HFFc6 (cell line): ENCODE measurements around the gene DPP4. TPM values are rescaled to one million over a fixed set of nuclear protein-coding genes. Genes with fewer than 3 reads are reported as not detected.

ENCODE experiments used
- DNase-seq: peaks from one replicate; pipeline ENCODE4 v3.0.0-alpha.2; 2018
- H3K27ac Mint-ChIP-seq: 2 replicates; pipeline ENCODE4 v1.8.0; 2020; ENCODE audit warnings: mild to moderate bottlenecking, mixed read lengths
- H3K27me3 Mint-ChIP-seq: 2 replicates; pipeline ENCODE4 v1.8.0; 2021; ENCODE audit warnings: mild to moderate bottlenecking, moderate library complexity, mixed read lengths; ENCODE audit not compliant: insufficient read depth
- H3K36me3 Mint-ChIP-seq: 2 replicates; pipeline ENCODE4 v1.8.0; 2021; ENCODE audit warnings: low read depth, mixed read lengths
- H3K4me1 Mint-ChIP-seq: 2 replicates; pipeline ENCODE4 v1.8.0; 2020; ENCODE audit warnings: low read depth, mixed read lengths
- H3K4me3 Mint-ChIP-seq: 2 replicates; pipeline ENCODE4 v1.8.0; 2020; ENCODE audit warnings: mild to moderate bottlenecking, moderate library complexity, mixed read lengths
- H3K9me3 Mint-ChIP-seq: 2 replicates; pipeline ENCODE4 v1.8.0; 2020; ENCODE audit warnings: mild to moderate bottlenecking, mixed read lengths
- total RNA-seq, 6 experiments: library from RNA; stranded (reverse); fragmentation: NEBNext Ultra II Directional; extraction: Animal tissue kit (Norgen Biotek cat#: 25700); gene quantifications; 2 replicates in 1 of 6; 3 replicates in 5 of 6; pipeline ENCODE4 v1.2.3, GENCODE V29; 2021
- TF ChIP-seq, protein P1 (sequence below): fragments of 200-600 bp; sonication (generic); IDR thresholded peaks from 2 replicates; pipeline ENCODE4 v1.5.0; 2021; ENCODE audit warnings: antibody characterized with exemption, mild to moderate bottlenecking

Gene DPP4
- total RNA-seq, 6 experiments from 2014 or later: 30.7 to 44.1 (median 36.4) TPM

DNA sequence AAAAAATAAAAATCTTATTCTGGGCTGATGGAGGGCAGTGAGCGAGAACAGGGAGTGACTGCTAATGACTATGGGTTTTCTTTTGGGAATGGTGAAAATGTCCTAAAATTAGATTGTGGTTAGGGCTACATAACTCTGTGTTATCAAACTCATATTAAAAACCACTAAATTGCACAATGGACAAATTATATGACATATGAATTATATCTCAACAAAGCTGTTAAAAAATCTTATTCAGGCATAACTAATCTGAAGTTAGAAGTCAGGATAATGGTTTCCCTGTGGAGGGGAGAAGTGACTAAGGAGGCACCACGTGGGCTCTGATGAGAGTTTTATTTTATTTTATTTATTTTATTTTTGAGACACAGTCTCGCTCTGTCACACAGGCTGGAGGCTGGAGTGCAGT, 32.1 kb upstream of the DPP4 start:
- Mint-ChIP-seq H3K9me3 (no peaks in the 10 kb centered on the region), H3K4me1 (peaks cover 12% of the 10 kb centered on the region), H3K36me3 (no peaks in the 10 kb centered on the region), H3K27ac (no peak overlapping the region), H3K4me3 (no peak overlapping the region), H3K27me3 (no peaks in the 10 kb centered on the region; the same call in none of the 2 replicates)
- TF ChIP-seq, protein P1, sequence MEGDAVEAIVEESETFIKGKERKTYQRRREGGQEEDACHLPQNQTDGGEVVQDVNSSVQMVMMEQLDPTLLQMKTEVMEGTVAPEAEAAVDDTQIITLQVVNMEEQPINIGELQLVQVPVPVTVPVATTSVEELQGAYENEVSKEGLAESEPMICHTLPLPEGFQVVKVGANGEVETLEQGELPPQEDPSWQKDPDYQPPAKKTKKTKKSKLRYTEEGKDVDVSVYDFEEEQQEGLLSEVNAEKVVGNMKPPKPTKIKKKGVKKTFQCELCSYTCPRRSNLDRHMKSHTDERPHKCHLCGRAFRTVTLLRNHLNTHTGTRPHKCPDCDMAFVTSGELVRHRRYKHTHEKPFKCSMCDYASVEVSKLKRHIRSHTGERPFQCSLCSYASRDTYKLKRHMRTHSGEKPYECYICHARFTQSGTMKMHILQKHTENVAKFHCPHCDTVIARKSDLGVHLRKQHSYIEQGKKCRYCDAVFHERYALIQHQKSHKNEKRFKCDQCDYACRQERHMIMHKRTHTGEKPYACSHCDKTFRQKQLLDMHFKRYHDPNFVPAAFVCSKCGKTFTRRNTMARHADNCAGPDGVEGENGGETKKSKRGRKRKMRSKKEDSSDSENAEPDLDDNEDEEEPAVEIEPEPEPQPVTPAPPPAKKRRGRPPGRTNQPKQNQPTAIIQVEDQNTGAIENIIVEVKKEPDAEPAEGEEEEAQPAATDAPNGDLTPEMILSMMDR: no peak
- peak; percentile 16 for DNase-seq

DNA sequence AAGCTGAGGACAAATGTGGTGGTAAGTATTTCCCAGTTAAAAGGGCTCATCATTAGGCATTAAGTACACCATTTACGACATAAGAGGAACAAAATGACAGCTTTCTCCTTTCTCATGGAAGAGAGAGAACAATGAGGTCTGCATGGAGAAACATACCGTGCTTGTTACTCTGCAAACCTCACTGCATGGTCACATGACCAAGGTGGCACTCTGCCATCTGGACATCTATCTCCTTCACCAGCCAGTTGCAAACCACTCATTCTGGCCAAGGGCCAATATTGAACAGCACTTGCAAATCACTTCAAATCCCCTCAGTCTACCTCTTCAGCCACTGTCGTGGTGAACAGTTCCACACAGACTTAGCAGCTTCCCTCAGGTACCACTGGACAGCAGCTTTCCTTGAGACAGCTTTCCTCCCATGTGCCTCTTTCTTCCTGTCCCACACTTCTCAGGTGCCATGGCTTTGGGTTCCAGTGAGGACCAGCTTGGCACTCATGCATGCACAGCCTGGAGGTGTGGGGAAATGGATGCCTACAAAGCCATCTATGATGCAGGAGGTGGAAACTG, 29.5 kb upstream of the DPP4 start:
- DNase-seq: no peak
- H3K4me3 Mint-ChIP-seq: no peak overlapping the region
- H3K4me1 Mint-ChIP-seq: peaks cover 12% of the 10 kb centered on the region
- TF ChIP-seq, protein P1: no peak
- H3K9me3 Mint-ChIP-seq: no peaks in the 10 kb centered on the region
- no peak overlapping the region for H3K27ac Mint-ChIP-seq
- no peaks in the 10 kb centered on the region; the same call in 1 of the 2 replicates for H3K27me3 Mint-ChIP-seq
- no peaks in the 10 kb centered on the region for H3K36me3 Mint-ChIP-seq

DNA sequence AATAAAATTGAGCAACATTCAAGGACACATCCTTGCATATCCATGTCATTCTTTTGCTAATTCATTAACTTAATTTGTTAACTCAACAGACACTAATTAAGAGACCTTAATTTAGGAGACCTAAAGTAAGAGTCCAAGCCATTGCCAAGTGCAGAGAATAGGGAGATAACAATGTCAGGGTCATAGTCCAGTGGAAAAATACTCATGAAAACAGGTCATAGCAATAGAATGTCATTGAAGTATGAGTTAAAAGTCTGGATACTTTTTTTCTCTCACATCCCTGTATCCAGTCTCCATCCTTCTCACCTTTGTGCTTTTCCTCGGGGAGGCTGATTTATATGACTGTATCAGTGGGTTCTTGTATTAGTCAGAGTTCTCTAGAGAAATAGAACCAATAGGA, 26.6 kb upstream of the DPP4 start:
- Mint-ChIP-seq H3K9me3 (no peaks in the 10 kb centered on the region), H3K27ac (no peak overlapping the region), H3K4me1 (peaks cover 5% of the 10 kb centered on the region), H3K36me3 (no peaks in the 10 kb centered on the region), H3K27me3 (no peaks in the 10 kb centered on the region; the same call in 1 of the 2 replicates), H3K4me3 (no peak overlapping the region)
- TF ChIP-seq, protein P1: no peak
- DNase-seq: no peak

DNA sequence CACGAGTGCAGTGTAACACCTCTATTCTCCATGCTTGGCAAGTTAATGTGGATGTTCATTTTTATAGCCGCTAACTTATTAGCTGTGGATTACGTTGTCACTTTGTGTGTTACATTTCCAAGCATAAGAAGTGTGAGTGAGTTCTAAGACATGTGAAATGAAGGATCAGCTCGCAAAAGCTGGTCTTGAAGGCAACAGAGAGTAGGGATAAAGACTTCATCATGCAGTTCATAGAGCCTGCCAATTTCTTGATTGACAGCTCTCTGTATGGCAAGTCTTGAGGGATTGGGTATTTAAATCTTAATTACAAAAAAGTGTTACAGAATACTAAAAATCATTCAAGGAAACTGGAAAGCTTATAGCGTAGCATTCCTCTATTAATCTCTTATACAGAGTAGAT, 25.8 kb upstream of the DPP4 start:
- H3K4me1 Mint-ChIP-seq: peaks cover 5% of the 10 kb centered on the region
- H3K4me3 Mint-ChIP-seq: no peak overlapping the region
- H3K27ac Mint-ChIP-seq: no peak overlapping the region
- H3K9me3 Mint-ChIP-seq: no peaks in the 10 kb centered on the region
- TF ChIP-seq, protein P1: no peak
- H3K36me3 Mint-ChIP-seq: no peaks in the 10 kb centered on the region
- no peak for DNase-seq
- no peaks in the 10 kb centered on the region; the same call in 1 of the 2 replicates for H3K27me3 Mint-ChIP-seq

DNA sequence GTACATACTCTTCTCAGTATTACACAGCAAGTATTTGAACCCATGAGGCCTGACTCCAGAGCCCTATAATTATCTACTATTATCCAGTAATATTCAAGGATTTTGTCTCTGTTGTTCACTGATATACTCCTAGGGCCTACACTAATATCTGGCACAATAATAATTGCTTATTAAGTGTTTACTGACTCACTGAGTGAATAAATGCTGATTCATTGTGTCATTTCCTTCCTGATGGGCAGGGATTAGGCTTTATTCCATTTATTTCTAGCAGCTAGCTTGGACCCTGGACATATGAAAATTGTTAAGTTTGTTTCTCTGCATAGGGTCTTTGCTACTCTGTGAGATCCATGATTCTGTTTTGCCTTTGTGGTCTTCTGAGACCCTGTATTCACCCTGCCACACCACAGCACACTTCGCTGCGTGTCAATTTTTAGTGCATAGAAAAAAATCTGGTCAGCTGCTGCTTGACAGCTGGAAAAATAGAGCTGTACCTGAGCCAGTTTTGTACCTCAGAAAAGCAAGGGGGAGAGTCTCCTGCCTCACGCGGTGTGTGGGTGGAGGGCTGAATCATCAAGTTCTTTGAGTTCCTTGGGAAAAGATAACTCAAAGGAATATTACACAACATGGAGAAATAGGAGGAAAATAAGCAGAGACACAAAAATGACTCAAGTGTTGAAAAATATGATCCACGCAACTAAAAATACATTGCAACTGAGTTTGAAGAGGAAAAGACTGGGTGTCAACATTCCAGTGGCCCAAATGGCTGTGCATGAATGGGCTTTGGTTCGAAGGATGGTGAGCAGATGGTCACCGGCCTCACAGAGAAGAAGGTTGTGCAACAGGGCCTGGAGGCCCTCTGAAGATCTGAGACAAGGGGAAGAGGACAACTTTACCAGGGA, 18.9 kb upstream of the DPP4 start:
- peak; percentile 89 for DNase-seq
- Mint-ChIP-seq H3K9me3 (no peaks in the 10 kb centered on the region), H3K27ac (peak overlapping the region; percentile 93), H3K4me1 (peaks cover 63% of the 10 kb centered on the region), H3K36me3 (no peaks in the 10 kb centered on the region), H3K4me3 (peak overlapping the region; percentile 69), H3K27me3 (no peaks in the 10 kb centered on the region)
- TF ChIP-seq, protein P1: no peak
